Kidney epithelial cell (primary cell): Measurements from ENCODE around the gene SLC8A2. TPM values are rescaled to one million over a fixed set of nuclear protein-coding genes. Genes with fewer than 3 reads are reported as not detected.

Experiments
- DNase-seq: peaks from one replicate; pipeline ENCODE4 v3.0.0-alpha.2; 2010; ENCODE audit warnings: low read depth
- H3K27me3 ChIP-seq: 2 replicates; pipeline ENCODE4 v1.6.0; 2011; ENCODE audit warnings: low read length; ENCODE audit not compliant: control insufficient read depth, insufficient read depth
- H3K36me3 ChIP-seq: 2 replicates; pipeline ENCODE4 v1.5.1; 2011; ENCODE audit warnings: low read length; ENCODE audit not compliant: control insufficient read depth, insufficient read depth
- H3K4me3 ChIP-seq: 2 replicates; pipeline ENCODE4 v1.5.1; 2011; ENCODE audit warnings: low read depth, mild to moderate bottlenecking, control low read depth, low read length
- CTCF ChIP-seq: IDR thresholded peaks from 2 replicates; pipeline ENCODE4 v1.5.1; 2011; ENCODE audit warnings: mild to moderate bottlenecking, moderate library complexity, low read length, control low read depth, inconsistent platforms; ENCODE audit not compliant: insufficient read depth, poor library complexity, severe bottlenecking
- total RNA-seq: library from RNA; depleted of rRNA; stranded (reverse); fragments of >200 nt; gene quantifications from 2 replicates; pipeline ENCODE4 v1.2.3, GENCODE V29; 2015

Gene SLC8A2
- total RNA-seq, 1 donor from 2014 or later: not detected

GRCh38 chr19:47430041-47430802, 41.5 kb downstream of the SLC8A2 start:
- Histone ChIP-seq H3K36me3 (no peaks in the 10 kb centered on the region), H3K4me3 (peak overlapping the region; percentile 13), H3K27me3 (peaks cover 25% of the 10 kb centered on the region)
- TF ChIP-seq CTCF: peak; percentile 28
- DNase-seq: no peak

GRCh38 chr19:47429140-47429793, 42.4 kb downstream of the SLC8A2 start:
- Histone ChIP-seq H3K27me3 (peaks cover 26% of the 10 kb centered on the region), H3K4me3 (no peak overlapping the region), H3K36me3 (no peaks in the 10 kb centered on the region)
- no peak for TF ChIP-seq CTCF
- DNase-seq: no peak

GRCh38 chr19:47428177-47428894, 43.4 kb downstream of the SLC8A2 start:
- Histone ChIP-seq H3K27me3 (peaks cover 29% of the 10 kb centered on the region), H3K4me3 (no peak overlapping the region), H3K36me3 (no peaks in the 10 kb centered on the region)
- DNase-seq: peak; percentile 78
- TF ChIP-seq CTCF: no peak

GRCh38 chr19:47427241-47428176, 44.2 kb downstream of the SLC8A2 start:
- DNase-seq: no peak
- no peaks in the 10 kb centered on the region for H3K36me3 ChIP-seq
- TF ChIP-seq CTCF: peak; percentile 94
- no peak overlapping the region for H3K4me3 ChIP-seq
- peaks cover 37% of the 10 kb centered on the region for H3K27me3 ChIP-seq

- no peak for TF ChIP-seq CTCF
- DNase-seq: no peak
- Histone ChIP-seq H3K36me3 (no peaks in the 10 kb centered on the region), H3K27me3 (peaks cover 64% of the 10 kb centered on the region), H3K4me3 (no peak overlapping the region)
These were observed 48.4 kb downstream of the SLC8A2 start for GRCh38 chr19:47423203-47423882.
